ENCODE data around the gene THAP3. TPM values are rescaled to one million over a fixed set of nuclear protein-coding genes. Genes with fewer than 3 reads are reported as not detected.
A peak's percentile ranks its signal among the peaks of the same experiment; 100 is the strongest.
"Not testable (repeated sequence)": the region's sequence is repeated elsewhere in the genome, so short reads cannot be mapped to it uniquely, and the experiment has no call there.

THAP3 gene
- total RNA-seq, 4 donors from 2014 or later, result 16.7 to 31.0 (median 24.2) TPM

GRCh38 chr1:6596886-6597776 lies 27.5 kb upstream of the THAP3 start:
- peak overlapping the region; percentile 98 to 100 (median 100) for H3K27ac ChIP-seq
- intact Hi-C loops (cut with DNase I; ENCODE audit: low total_unique reads), result no loop called here
- peaks cover 74 to 78% of the 10 kb centered on the region in 2 donors for H3K4me1 ChIP-seq
- no peak for TF ChIP-seq CTCF (IDR thresholded peaks at IDR 0.05 in 4 of 5, conservative IDR thresholded peaks at IDR 0.05 in 1 of 5)
- peak; percentile 31 to 37 for TF ChIP-seq POLR2A (IDR thresholded peaks at IDR 0.05)
- H3K9me3 ChIP-seq, result no peaks in the 10 kb centered on the region
- H3K4me3 ChIP-seq, result peak overlapping the region; percentile 27 to 90 (median 54)
- H3K36me3 ChIP-seq, result peaks cover 0 to 54% of the 10 kb centered on the region in 2 donors
- in situ Hi-C loops (cut with MboI; ENCODE audit: low sequenced_read_pairs in 4 of 4), result no loop called here
- H3K27me3 ChIP-seq, result no peaks in the 10 kb centered on the region
- ATAC-seq (peak; percentile 1 to 15), DNase-seq (peak in 1 of 2 donors; percentile 80)

- intact Hi-C loops (cut with DNase I; ENCODE audit: low total_unique reads), result no loop called here
- TF ChIP-seq CTCF (IDR thresholded peaks at IDR 0.05 in 4 of 5, conservative IDR thresholded peaks at IDR 0.05 in 1 of 5) (no peak), POLR2A (IDR thresholded peaks at IDR 0.05) (peak in 1 of 2 donors; percentile 2)
- Histone ChIP-seq H3K27me3 (no peaks in the 10 kb centered on the region), H3K27ac (peak overlapping the region; percentile 98 to 100 (median 100)), H3K4me3 (peak overlapping the region; percentile 27 to 91 (median 82)), H3K36me3 (peaks cover 0 to 51% of the 10 kb centered on the region in 2 donors), H3K4me1 (peaks cover 68 to 72% of the 10 kb centered on the region in 2 donors), H3K9me3 (no peaks in the 10 kb centered on the region)
- in situ Hi-C loops (cut with MboI; ENCODE audit: low sequenced_read_pairs in 4 of 4), result no loop called here
- peak in 1 of 2 donors; percentile 75 for DNase-seq
- no peak for ATAC-seq
These were observed 26.9 kb upstream of the THAP3 start for GRCh38 chr1:6597777-6598131.

- ATAC-seq (peak in 1 of 2 donors; percentile 2), DNase-seq (peak; percentile 73 to 76)
- in situ Hi-C loops (cut with MboI; ENCODE audit: low sequenced_read_pairs in 4 of 4), result no loop called here
- TF ChIP-seq POLR2A (IDR thresholded peaks at IDR 0.05) (peak; percentile 52 to 57), CTCF (IDR thresholded peaks at IDR 0.05 in 4 of 5, conservative IDR thresholded peaks at IDR 0.05 in 1 of 5) (peak in 3 of 5 experiments; percentile 23 to 36 (median 26))
- H3K4me1 ChIP-seq, result peaks cover 60 to 63% of the 10 kb centered on the region in 2 donors
- H3K4me3 ChIP-seq, result peak overlapping the region; percentile 74 to 92 (median 90)
- H3K9me3 ChIP-seq, result no peaks in the 10 kb centered on the region
- peak overlapping the region; percentile 98 to 100 (median 100) for H3K27ac ChIP-seq
- intact Hi-C loops (cut with DNase I; ENCODE audit: low total_unique reads), result no loop called here
- peaks cover 0 to 35% of the 10 kb centered on the region in 2 donors for H3K36me3 ChIP-seq
- no peaks in the 10 kb centered on the region for H3K27me3 ChIP-seq
These were observed 25.3 kb upstream of the THAP3 start for GRCh38 chr1:6599141-6599975.

- Histone ChIP-seq H3K36me3 (peaks cover 0 to 29% of the 10 kb centered on the region in 2 donors), H3K27ac (peak overlapping the region; percentile 98 to 100 (median 100)), H3K4me1 (peaks cover 60 to 63% of the 10 kb centered on the region in 2 donors), H3K4me3 (peak overlapping the region; percentile 74 to 92 (median 90))
- intact Hi-C loops (cut with DNase I; ENCODE audit: low total_unique reads), result loop anchor here (2.0 to 5.0 kb wide), 2 partner anchors 19 to 182 kb away; no protein-coding TSS in a partner anchor
- H3K27me3 ChIP-seq; ATAC-seq; H3K9me3 ChIP-seq; DNase-seq; in situ Hi-C loops (cut with MboI; ENCODE audit: low sequenced_read_pairs in 4 of 4): not testable (repeated sequence)
These were observed 24.7 kb upstream of the THAP3 start for GRCh38 chr1:6599991-6600390.

All from gastrocnemius medialis (tissue), 4 donors.